ENCODE results near the gene MYO1D.
A peak's percentile ranks its signal among the peaks of the same experiment; 100 is the strongest.
"Not testable (repeated sequence)": the region's sequence is repeated elsewhere in the genome, so short reads cannot be mapped to it uniquely, and the experiment has no call there.

Gene MYO1D

GRCh38 chr17:32460054-32460453 lies 416.9 kb downstream of the MYO1D start:
- no peak overlapping the region for H3K27ac ChIP-seq (ENCODE audit: insufficient read depth, low read length, poor library complexity, severe bottlenecking)
- DNase-seq = no peak
- H3K27me3 ChIP-seq (replicated peaks; ENCODE audit: control insufficient read depth, insufficient read depth, low read length, poor library complexity, severe bottlenecking) = no peaks in the 10 kb centered on the region
- H3K4me3 ChIP-seq (ENCODE audit: insufficient read depth, low read depth, low read length, poor library complexity, severe bottlenecking) = no peak overlapping the region
- no peaks in the 10 kb centered on the region for H3K4me1 ChIP-seq (ENCODE audit: control insufficient read depth, insufficient read depth, low read length, poor library complexity, severe bottlenecking)
- peaks cover 41% of the 10 kb centered on the region for H3K36me3 ChIP-seq (ENCODE audit: control insufficient read depth, insufficient read depth, low read length)
- H3K9me3 ChIP-seq (ENCODE audit: control insufficient read depth, low read length) = no peaks in the 10 kb centered on the region

- Histone ChIP-seq H3K27ac (ENCODE audit: insufficient read depth, low read length, poor library complexity, severe bottlenecking) (no peak overlapping the region), H3K27me3 (replicated peaks; ENCODE audit: control insufficient read depth, insufficient read depth, low read length, poor library complexity, severe bottlenecking) (no peaks in the 10 kb centered on the region), H3K9me3 (ENCODE audit: control insufficient read depth, low read length) (no peaks in the 10 kb centered on the region), H3K36me3 (ENCODE audit: control insufficient read depth, insufficient read depth, low read length) (peaks cover 36% of the 10 kb centered on the region), H3K4me3 (ENCODE audit: insufficient read depth, low read depth, low read length, poor library complexity, severe bottlenecking) (no peak overlapping the region), H3K4me1 (ENCODE audit: control insufficient read depth, insufficient read depth, low read length, poor library complexity, severe bottlenecking) (no peaks in the 10 kb centered on the region)
- no peak for DNase-seq
Measured at GRCh38 chr17:32458371-32458770, 418.6 kb downstream of the MYO1D start.

- peaks cover 59% of the 10 kb centered on the region for H3K36me3 ChIP-seq (ENCODE audit: control insufficient read depth, insufficient read depth, low read length)
- H3K4me1 ChIP-seq (ENCODE audit: control insufficient read depth, insufficient read depth, low read length, poor library complexity, severe bottlenecking) = no peaks in the 10 kb centered on the region
- no peak overlapping the region for H3K27ac ChIP-seq (ENCODE audit: insufficient read depth, low read length, poor library complexity, severe bottlenecking)
- no peaks in the 10 kb centered on the region for H3K27me3 ChIP-seq (replicated peaks; ENCODE audit: control insufficient read depth, insufficient read depth, low read length, poor library complexity, severe bottlenecking)
- DNase-seq = no peak
- H3K4me3 ChIP-seq (ENCODE audit: insufficient read depth, low read depth, low read length, poor library complexity, severe bottlenecking) = no peak overlapping the region
- no peaks in the 10 kb centered on the region for H3K9me3 ChIP-seq (ENCODE audit: control insufficient read depth, low read length)
Measured at GRCh38 chr17:32453370-32453769, 423.6 kb downstream of the MYO1D start.

- Histone ChIP-seq H3K36me3 (ENCODE audit: control insufficient read depth, insufficient read depth, low read length) (peaks cover 61% of the 10 kb centered on the region), H3K27ac (ENCODE audit: insufficient read depth, low read length, poor library complexity, severe bottlenecking) (no peak overlapping the region), H3K4me3 (ENCODE audit: insufficient read depth, low read depth, low read length, poor library complexity, severe bottlenecking) (no peak overlapping the region), H3K9me3 (ENCODE audit: control insufficient read depth, low read length) (no peaks in the 10 kb centered on the region), H3K4me1 (ENCODE audit: control insufficient read depth, insufficient read depth, low read length, poor library complexity, severe bottlenecking) (no peaks in the 10 kb centered on the region), H3K27me3 (replicated peaks; ENCODE audit: control insufficient read depth, insufficient read depth, low read length, poor library complexity, severe bottlenecking) (no peaks in the 10 kb centered on the region)
- DNase-seq = no peak
Measured at GRCh38 chr17:32452281-32452680, 424.6 kb downstream of the MYO1D start.

GRCh38 chr17:32451879-32452278 lies 425.0 kb downstream of the MYO1D start:
- Histone ChIP-seq H3K4me3 (ENCODE audit: insufficient read depth, low read depth, low read length, poor library complexity, severe bottlenecking) (no peak overlapping the region), H3K27me3 (replicated peaks; ENCODE audit: control insufficient read depth, insufficient read depth, low read length, poor library complexity, severe bottlenecking) (no peaks in the 10 kb centered on the region), H3K4me1 (ENCODE audit: control insufficient read depth, insufficient read depth, low read length, poor library complexity, severe bottlenecking) (no peaks in the 10 kb centered on the region), H3K36me3 (ENCODE audit: control insufficient read depth, insufficient read depth, low read length) (peaks cover 62% of the 10 kb centered on the region), H3K27ac (ENCODE audit: insufficient read depth, low read length, poor library complexity, severe bottlenecking) (no peak overlapping the region), H3K9me3 (ENCODE audit: control insufficient read depth, low read length) (no peaks in the 10 kb centered on the region)
- no peak for DNase-seq

- not testable (repeated sequence) for H3K27me3 ChIP-seq (replicated peaks; ENCODE audit: control insufficient read depth, insufficient read depth, low read length, poor library complexity, severe bottlenecking); DNase-seq; H3K9me3 ChIP-seq (ENCODE audit: control insufficient read depth, low read length); H3K4me3 ChIP-seq (ENCODE audit: insufficient read depth, low read depth, low read length, poor library complexity, severe bottlenecking); H3K27ac ChIP-seq (ENCODE audit: insufficient read depth, low read length, poor library complexity, severe bottlenecking); H3K4me1 ChIP-seq (ENCODE audit: control insufficient read depth, insufficient read depth, low read length, poor library complexity, severe bottlenecking)
- H3K36me3 ChIP-seq (ENCODE audit: control insufficient read depth, insufficient read depth, low read length) = peaks cover 59% of the 10 kb centered on the region
Measured at GRCh38 chr17:32450379-32450778, 426.5 kb downstream of the MYO1D start.

- Histone ChIP-seq H3K36me3 (ENCODE audit: control insufficient read depth, insufficient read depth, low read length) (peaks cover 55% of the 10 kb centered on the region), H3K9me3 (ENCODE audit: control insufficient read depth, low read length) (no peaks in the 10 kb centered on the region), H3K27ac (ENCODE audit: insufficient read depth, low read length, poor library complexity, severe bottlenecking) (no peak overlapping the region), H3K4me3 (ENCODE audit: insufficient read depth, low read depth, low read length, poor library complexity, severe bottlenecking) (no peak overlapping the region), H3K27me3 (replicated peaks; ENCODE audit: control insufficient read depth, insufficient read depth, low read length, poor library complexity, severe bottlenecking) (no peaks in the 10 kb centered on the region), H3K4me1 (ENCODE audit: control insufficient read depth, insufficient read depth, low read length, poor library complexity, severe bottlenecking) (peaks cover 7% of the 10 kb centered on the region)
- DNase-seq = no peak
Measured at GRCh38 chr17:32449963-32450362, 427.0 kb downstream of the MYO1D start.

- no peak for DNase-seq
- Histone ChIP-seq H3K4me1 (ENCODE audit: control insufficient read depth, insufficient read depth, low read length, poor library complexity, severe bottlenecking) (peaks cover 13% of the 10 kb centered on the region), H3K27me3 (replicated peaks; ENCODE audit: control insufficient read depth, insufficient read depth, low read length, poor library complexity, severe bottlenecking) (no peaks in the 10 kb centered on the region), H3K9me3 (ENCODE audit: control insufficient read depth, low read length) (no peaks in the 10 kb centered on the region), H3K36me3 (ENCODE audit: control insufficient read depth, insufficient read depth, low read length) (peaks cover 36% of the 10 kb centered on the region), H3K27ac (ENCODE audit: insufficient read depth, low read length, poor library complexity, severe bottlenecking) (no peak overlapping the region), H3K4me3 (ENCODE audit: insufficient read depth, low read depth, low read length, poor library complexity, severe bottlenecking) (no peak overlapping the region)
Measured at GRCh38 chr17:32446949-32447348, 430.0 kb downstream of the MYO1D start.

- Histone ChIP-seq H3K4me1 (ENCODE audit: control insufficient read depth, insufficient read depth, low read length, poor library complexity, severe bottlenecking) (peaks cover 13% of the 10 kb centered on the region), H3K27ac (ENCODE audit: insufficient read depth, low read length, poor library complexity, severe bottlenecking) (no peak overlapping the region), H3K27me3 (replicated peaks; ENCODE audit: control insufficient read depth, insufficient read depth, low read length, poor library complexity, severe bottlenecking) (no peaks in the 10 kb centered on the region), H3K9me3 (ENCODE audit: control insufficient read depth, low read length) (no peaks in the 10 kb centered on the region), H3K36me3 (ENCODE audit: control insufficient read depth, insufficient read depth, low read length) (peaks cover 26% of the 10 kb centered on the region), H3K4me3 (ENCODE audit: insufficient read depth, low read depth, low read length, poor library complexity, severe bottlenecking) (no peak overlapping the region)
- no peak for DNase-seq
Measured at GRCh38 chr17:32445971-32446370, 431.0 kb downstream of the MYO1D start.

- H3K27ac ChIP-seq (ENCODE audit: insufficient read depth, low read length, poor library complexity, severe bottlenecking) = peak overlapping the region; percentile 78
- no peaks in the 10 kb centered on the region for H3K9me3 ChIP-seq (ENCODE audit: control insufficient read depth, low read length)
Measured at GRCh38 chr17:32445497-32445896, 431.4 kb downstream of the MYO1D start.

GRCh38 chr17:32445074-32445415 lies 431.9 kb downstream of the MYO1D start:
- Histone ChIP-seq H3K4me3 (ENCODE audit: insufficient read depth, low read depth, low read length, poor library complexity, severe bottlenecking) (peak overlapping the region; percentile 90), H3K9me3 (ENCODE audit: control insufficient read depth, low read length) (no peaks in the 10 kb centered on the region), H3K36me3 (ENCODE audit: control insufficient read depth, insufficient read depth, low read length) (peaks cover 24% of the 10 kb centered on the region), H3K27me3 (replicated peaks; ENCODE audit: control insufficient read depth, insufficient read depth, low read length, poor library complexity, severe bottlenecking) (no peaks in the 10 kb centered on the region), H3K27ac (ENCODE audit: insufficient read depth, low read length, poor library complexity, severe bottlenecking) (peak overlapping the region; percentile 78), H3K4me1 (ENCODE audit: control insufficient read depth, insufficient read depth, low read length, poor library complexity, severe bottlenecking) (peaks cover 13% of the 10 kb centered on the region)
- DNase-seq = peak in 2 of 3 donors; percentile 5 to 31

More at GRCh38 chr17:32445497-32445896, 431.4 kb downstream of the MYO1D start:
- Histone ChIP-seq H3K4me3 (ENCODE audit: insufficient read depth, low read depth, low read length, poor library complexity, severe bottlenecking) (peak overlapping the region; percentile 90), H3K36me3 (ENCODE audit: control insufficient read depth, insufficient read depth, low read length) (peaks cover 24% of the 10 kb centered on the region), H3K4me1 (ENCODE audit: control insufficient read depth, insufficient read depth, low read length, poor library complexity, severe bottlenecking) (peaks cover 13% of the 10 kb centered on the region), H3K27me3 (replicated peaks; ENCODE audit: control insufficient read depth, insufficient read depth, low read length, poor library complexity, severe bottlenecking) (no peaks in the 10 kb centered on the region)
- DNase-seq = no peak

All from effector memory CD4-positive, alpha-beta T cell (primary cell).